ENCODE results near the gene ORC4.
A peak's percentile ranks its signal among the peaks of the same experiment; 100 is the strongest.

The ORC4 gene

DNA sequence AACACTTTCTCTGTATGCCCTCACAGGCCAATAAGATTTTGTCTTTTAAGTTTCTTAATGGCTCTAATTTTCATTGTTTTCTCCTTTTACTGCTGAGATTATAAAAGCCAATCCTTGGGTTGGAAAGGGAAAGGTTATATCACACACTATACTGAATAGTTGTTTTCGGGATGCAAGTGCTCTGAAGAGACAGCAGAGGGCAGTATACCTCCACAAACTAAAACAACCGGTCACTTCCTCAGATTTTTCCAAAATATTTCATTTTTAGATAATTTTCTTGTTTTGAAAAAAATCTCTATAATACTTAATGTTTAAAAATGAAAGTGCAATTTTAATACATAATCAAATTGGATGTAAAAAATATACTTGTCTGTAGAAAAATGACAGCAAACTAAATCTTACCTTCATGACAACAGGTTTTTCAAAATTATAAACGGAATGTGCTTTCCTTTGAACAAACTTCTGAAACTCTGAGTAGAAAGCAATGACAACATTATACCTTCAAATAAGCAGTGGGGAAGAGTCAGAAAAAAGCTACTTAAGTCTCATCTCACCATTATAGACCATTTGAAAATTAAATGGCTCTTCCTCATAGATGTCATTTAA lies 82.7 kb downstream of the ORC4 start:
- peak; percentile 87 for TF ChIP-seq CTCF (conservative IDR thresholded peaks at IDR 0.05; ENCODE audit: low read depth, low read length)
- H3K4me3 ChIP-seq (ENCODE audit: low read depth, low read length), result no peak overlapping the region
- DNase-seq (ENCODE audit: low read depth), result peak; percentile 62

GRCh38 chr2:147934881-147935620 lies 85.5 kb downstream of the ORC4 start:
- peak; percentile 12 for DNase-seq (ENCODE audit: low read depth)
- no peak for TF ChIP-seq CTCF (conservative IDR thresholded peaks at IDR 0.05; ENCODE audit: low read depth, low read length)
- H3K4me3 ChIP-seq (ENCODE audit: low read depth, low read length), result no peak overlapping the region

DNA sequence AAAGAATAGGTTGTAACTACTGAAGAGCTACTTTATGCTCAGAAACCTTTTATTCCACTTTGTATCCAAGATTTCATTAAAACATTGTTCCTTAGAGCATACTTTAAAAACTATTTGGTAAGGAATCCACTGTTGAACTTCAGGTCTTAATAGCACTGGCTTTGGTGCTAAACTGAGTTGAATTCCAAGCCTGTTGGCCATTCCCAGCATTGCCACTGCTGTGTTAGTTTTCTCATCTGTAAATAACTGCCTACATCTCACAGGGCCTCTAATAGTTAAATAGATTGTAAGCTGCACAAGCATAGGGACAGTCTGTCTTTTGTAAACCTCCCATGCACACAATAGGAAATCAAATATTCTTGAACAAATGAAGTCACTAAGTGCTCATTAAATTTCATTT lies 86.6 kb downstream of the ORC4 start:
- no peak for TF ChIP-seq CTCF (conservative IDR thresholded peaks at IDR 0.05; ENCODE audit: low read depth, low read length)
- H3K4me3 ChIP-seq (ENCODE audit: low read depth, low read length), result no peak overlapping the region
- no peak for DNase-seq (ENCODE audit: low read depth)

DNA sequence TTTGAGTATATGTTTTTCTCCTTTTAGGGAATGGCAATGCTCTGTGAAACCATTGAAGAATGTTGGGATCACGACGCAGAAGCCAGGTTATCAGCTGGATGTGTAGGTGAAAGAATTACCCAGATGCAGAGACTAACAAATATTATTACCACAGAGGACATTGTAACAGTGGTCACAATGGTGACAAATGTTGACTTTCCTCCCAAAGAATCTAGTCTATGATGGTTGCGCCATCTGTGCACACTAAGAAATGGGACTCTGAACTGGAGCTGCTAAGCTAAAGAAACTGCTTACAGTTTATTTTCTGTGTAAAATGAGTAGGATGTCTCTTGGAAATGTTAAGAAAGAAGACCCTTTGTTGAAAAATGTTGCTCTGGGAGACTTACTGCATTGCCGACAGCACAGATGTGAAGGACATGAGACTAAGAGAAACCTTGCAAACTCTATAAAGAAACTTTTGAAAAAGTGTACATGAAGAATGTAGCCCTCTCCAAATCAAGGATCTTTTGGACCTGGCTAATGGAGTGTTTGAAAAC lies 93.4 kb downstream of the ORC4 start:
- no peak overlapping the region for H3K4me3 ChIP-seq (ENCODE audit: low read depth, low read length)
- DNase-seq (ENCODE audit: low read depth), result no peak
- TF ChIP-seq CTCF (conservative IDR thresholded peaks at IDR 0.05; ENCODE audit: low read depth, low read length), result no peak

GRCh38 chr2:147925886-147926285 lies 94.7 kb downstream of the ORC4 start:
- no peak for TF ChIP-seq CTCF (conservative IDR thresholded peaks at IDR 0.05; ENCODE audit: low read depth, low read length)
- H3K4me3 ChIP-seq (ENCODE audit: low read depth, low read length), result no peak overlapping the region
- DNase-seq (ENCODE audit: low read depth), result peak; percentile 70

- DNase-seq (ENCODE audit: low read depth), result no peak
- TF ChIP-seq CTCF (conservative IDR thresholded peaks at IDR 0.05; ENCODE audit: low read depth, low read length), result no peak
- H3K4me3 ChIP-seq (ENCODE audit: low read depth, low read length), result no peak overlapping the region
These were observed 95.9 kb downstream of the ORC4 start for GRCh38 chr2:147924647-147925046.

Measured in choroid plexus epithelial cell (primary cell).